ENCODE results near the gene TOM1L1.

GRCh38 chr17:54991567-54991966 is 90.9 kb downstream of the TOM1L1 start:
- TF ChIP-seq EZH2phosphoT487 (IDR thresholded peaks at IDR 0.05; ENCODE audit: low read depth): no peak
- TF ChIP-seq CTCF (IDR thresholded peaks at IDR 0.05; ENCODE audit: low read depth, low read length): no peak
